NOMO-1 treated with DMSO at 0.1 percent for 48 hours (cell line): ENCODE results near the gene CLK2.
"Not testable (repeated sequence)": the region's sequence is repeated elsewhere in the genome, so short reads cannot be mapped to it uniquely, and the experiment has no call there.

Source experiments
- DNase-seq: peaks from one replicate; lab custom pipeline; 2025; ENCODE audit not compliant: unreplicated experiment; lab: John Stamatoyannopoulos, UW

Gene CLK2

DNA sequence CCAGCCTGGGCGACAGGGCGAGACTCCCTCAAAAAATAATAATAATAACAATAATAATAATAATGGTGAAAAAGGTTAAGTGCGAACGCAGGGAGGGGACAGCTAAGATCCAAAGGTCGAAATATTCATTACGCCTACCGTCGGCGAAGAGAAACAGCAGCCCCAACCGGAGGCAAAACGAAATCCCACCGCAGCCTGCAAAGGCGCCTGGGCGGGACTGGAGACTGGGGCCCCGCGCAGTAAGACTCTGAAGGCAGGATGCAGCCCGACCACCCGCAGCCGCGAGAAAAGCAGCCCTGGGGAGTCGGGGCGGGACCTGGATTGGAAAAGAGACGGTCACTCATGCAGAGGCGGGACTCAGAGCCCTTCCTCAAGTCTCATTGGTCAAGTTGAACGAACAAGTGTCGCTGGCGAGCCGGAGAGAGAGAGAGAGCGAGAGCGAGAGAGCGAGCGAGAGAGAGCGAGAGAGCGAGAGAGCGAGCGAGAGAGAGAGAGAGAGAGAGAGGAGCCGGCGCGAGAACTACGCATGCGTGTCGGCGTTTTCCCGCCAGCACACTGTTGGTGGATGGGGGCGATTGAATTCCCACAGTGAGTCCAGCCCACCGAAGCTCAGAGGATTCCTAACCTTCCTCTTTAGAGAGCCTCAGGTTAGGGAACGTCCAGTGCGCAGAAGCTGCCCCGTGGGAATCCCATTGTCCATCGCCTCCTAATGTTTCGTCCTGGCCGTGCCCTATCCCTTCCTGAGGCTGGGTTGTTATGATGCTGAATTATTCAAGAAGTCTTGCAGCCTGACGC, 28.7 kb downstream of the CLK2 start:
- peak; percentile 99 for DNase-seq

DNA sequence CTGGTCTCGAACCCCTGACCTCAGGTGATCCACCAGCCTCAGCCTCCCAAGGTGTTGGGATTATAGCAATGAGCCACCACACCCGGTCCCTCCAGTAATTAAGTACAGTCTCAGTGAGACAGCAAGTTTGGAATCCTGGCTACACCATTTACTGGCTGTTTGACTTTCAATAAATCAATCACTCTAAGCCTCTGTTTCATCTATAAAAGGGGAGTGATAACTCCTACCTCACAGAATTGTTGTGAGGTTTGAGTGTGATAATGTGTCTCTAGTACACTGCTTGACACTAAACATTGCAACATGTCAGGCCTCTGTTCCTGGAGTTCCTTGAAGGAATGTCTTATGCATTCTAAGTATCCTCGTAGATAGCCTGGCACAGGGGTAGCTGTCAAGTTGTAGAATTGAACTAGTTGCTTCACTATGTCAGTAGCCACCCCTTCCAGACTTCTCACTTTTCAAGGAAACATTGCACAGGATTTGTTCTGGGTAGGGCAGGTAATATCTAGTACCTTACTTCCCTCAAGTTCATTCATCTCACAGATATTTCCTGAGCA, 30.4 kb downstream of the CLK2 start:
- DNase-seq = no peak

DNA sequence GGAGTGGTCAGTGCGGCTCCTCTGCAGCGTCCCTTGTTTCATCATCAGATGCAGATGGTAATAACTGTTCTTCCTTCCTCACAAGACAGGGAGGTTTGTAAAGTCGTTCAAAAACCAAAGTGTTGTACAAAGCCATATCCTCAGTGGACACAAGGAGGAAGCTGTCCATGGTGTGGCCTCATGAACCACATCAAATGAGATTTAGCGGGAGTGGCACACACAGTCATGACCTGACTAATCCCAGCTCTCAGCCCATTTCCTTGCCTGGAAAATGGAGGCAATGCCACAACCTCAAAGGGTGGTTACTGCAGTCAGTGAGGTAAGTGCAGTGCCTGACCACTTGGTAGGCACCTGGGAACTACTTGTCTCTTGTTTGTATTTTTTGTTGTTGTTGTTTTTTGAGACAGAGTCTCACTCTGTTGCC, 31.5 kb downstream of the CLK2 start:
- DNase-seq = peak; percentile 77

DNA sequence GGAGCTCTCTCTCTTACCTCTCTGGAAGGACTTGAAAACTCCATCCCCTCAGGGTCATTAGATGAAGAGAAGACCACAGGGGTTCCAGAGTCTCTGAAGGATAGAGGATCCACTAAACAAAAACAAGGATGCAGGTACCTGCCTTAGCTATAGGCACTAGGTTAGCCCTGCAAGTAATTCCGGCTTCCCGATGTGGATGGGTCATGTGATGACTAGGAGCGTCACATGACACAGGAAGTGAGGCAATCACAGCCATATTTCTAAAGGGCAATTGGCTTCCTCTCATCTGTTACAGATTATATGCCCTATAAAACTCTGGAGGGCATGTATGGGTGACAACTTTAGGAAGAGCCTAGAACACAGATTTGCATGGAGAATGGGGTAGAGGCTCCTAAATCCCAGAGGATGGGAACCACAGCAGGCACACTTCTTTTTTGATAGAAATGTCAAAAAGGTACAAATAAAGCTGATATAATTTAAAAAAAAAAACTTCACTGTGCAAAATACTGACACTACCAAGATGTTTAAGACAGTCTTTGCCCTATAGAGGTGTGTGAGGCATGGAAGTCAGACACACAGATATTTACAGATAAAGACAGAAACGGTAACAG, 32.1 kb downstream of the CLK2 start:
- peak; percentile 84 for DNase-seq

DNA sequence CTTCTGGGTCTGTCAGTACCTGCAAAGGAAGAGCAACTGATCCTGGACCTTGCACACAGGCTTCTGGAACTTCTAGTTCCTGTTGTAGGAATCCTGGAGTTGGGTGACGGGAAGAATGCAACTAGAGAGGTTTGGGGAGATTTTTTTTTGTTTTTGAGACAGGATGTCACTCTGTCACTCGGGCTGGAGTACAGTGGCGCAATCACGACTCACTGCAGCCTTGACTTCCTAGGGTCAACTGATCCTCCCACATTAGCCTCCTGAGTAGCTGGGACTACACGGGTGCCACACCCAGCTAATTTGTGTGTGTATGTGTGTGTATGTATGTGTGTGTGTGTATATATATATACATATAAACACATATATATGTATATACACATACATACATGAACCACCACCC, 36.9 kb downstream of the CLK2 start:
- DNase-seq = no peak

DNA sequence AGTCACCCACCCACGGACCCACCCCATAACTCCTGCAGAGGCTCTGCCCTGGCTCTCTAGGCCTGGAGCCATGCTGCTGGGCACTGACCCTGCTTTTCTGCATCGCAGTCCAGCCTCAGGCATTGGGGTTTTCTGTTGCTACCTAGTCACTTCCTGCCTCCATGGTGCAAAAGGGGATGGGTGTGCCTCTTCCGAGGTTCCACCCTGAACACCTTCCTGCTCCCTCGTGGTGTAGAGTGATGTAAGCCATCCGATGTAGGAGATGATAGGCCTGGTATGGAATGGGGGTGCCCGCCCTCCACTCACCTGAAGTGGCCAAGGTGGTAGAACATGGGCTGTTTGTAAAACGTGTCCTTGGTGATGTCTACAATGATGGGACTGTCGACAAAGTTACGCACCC, 37.9 kb downstream of the CLK2 start:
- not testable (repeated sequence) for DNase-seq

DNA sequence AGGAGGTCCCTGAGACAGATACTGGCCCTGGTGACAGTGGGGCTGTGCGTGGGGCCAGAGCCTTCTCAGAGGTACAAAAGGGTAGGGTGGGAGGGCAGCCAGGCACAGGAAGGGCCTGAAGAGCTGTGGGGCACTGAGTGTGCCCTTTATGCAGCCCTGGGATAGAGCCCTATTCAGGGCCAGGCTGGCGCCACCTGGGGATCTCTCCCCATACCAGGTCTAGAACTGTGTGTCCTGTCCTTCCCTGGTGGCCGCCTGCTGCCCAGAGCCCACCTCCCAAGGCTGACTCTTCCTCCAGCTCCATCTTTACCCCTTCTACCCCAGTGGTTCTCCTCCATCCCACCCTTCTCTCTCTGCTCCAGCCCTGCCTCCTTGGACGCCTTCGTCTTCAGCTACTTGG, 39.8 kb downstream of the CLK2 start:
- DNase-seq = not testable (repeated sequence)

DNA sequence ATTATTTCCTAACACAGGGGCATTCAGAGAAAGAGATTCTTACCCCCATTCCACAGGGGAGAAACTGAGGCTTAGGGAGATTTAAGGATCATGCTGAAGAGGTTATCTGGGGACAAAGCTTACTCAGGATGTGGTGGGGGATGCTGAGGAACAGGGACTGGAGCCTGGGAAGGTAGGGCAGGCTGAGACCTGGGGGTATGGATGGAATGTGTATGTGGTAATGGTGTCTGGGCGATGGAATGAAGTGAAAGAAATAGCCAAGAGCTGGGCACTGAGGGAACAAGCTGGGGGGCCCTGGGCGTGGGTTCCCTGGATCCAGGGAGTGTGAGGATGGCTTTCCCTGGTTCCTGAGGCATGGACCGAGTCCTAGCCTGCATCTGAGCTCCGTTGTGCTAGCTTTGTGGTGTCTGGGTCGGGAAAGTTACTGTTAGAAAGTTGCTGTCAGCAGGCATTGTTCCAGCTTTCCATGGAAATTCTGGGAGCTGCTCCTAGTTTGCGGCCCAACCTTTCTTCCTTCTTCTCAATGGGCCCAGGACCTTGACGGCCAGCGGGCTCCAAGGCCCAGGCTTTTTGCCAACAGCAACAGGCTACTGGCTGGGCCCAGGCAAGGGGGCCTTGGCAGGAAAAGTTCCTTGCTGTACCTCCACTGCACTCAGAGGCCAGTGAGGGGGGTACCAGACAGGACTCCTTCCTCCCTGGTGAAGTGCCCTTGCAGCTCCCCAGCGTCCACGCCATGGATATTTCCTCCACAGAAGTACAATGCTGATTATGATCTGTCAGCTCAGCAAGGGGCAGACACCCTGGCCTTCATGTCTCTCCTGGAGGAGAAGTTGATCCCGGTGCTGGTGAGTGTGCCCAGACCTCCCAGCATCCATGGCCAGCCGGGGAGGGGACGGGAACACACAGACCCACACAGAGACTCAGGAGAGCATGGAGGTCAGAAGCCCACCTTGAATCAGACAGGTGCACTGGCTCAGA, 41.0 kb downstream of the CLK2 start:
- not testable (repeated sequence) for DNase-seq

DNA sequence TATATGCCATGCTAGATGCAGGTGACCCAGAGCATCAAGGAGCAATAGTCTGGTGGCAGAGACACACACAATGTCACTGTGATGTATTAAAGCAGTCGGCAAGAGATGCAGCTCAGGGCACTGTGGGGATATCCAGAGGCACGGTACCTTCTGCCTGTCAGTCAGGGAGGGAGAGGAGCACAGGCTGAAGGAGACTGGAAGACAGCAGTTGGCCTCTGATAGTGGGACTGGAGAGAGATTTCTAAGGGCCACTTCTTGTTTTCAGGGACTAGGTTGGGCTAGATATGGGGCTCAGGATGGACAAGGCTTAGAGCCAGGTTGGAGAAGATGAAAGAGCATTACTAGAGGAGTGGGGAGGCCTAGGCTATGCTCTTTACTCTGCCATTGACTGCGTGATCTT, 42.0 kb downstream of the CLK2 start:
- DNase-seq = not testable (repeated sequence)

DNA sequence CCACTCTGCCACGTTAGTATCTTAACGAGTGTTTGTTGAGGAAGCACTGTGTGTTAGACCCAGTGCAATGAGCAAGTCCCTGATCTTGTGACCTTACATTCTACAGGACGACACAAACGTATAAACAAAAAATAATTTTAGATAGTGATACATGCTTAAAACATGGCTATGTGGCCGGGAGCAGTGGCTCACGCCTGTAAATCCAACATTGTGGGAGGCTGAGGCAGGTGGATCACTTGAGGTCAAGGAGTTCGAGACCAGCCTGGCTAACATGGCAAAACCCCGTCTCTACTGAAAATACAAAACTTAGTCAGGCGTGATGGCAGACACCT, 45.2 kb downstream of the CLK2 start:
- no peak for DNase-seq

DNA sequence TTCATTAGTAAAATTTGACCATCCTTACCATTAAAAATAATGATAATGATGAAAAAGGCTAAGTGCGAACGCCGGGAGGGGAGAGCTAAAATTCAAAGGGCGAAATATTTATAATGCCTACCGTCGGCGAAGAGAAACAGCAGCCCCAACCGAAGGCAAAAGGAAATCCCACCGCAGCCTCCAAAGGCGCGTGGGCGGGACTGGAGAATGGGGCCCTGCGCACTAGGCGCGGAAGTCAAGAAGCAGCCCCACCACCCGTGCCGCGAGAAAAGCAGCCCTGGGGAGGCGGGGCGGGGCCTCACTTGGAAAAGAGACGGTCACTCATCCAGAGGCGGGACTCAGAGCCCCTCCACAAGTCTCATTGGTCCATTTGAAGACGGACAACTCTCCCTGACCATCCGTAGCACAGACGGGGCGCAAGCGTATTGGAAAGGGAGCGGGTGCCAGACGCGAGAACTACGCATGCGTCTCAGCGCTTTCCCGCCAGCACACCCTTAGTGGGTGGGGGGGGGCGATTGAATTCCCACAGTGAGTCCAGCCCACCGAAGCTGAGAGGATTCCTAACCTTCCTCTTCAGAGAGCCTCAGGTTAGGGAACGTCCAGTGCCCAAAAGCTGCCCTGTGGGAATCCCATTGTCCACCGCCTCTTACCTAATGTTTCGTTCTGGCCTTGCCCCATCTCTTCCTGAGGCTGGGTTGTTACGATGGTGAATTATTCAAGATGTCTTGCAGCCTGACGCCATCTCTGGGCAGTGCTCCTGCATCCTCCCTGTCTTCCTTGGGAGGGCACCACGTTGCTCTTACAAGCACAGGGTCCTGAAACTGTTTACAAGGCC, 45.8 kb downstream of the CLK2 start:
- DNase-seq = peak; percentile 99

DNA sequence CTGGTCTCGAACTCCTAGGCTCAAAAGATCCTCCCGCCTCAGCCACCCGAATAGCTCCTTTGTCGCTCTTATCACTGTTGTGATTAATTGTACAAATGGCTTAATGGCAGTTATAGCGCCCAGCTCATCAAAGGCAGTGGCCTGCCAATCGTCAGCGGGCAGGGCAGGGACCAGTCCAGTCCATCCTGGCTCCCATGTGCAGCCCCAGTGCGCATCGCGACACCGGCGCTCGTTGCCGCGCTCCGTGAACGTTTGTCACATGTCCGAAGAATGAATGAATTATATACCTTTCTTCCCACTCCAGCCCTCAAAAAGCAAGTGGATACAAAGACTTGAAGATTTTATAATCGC, 46.4 kb downstream of the CLK2 start:
- DNase-seq = peak; percentile 64

DNA sequence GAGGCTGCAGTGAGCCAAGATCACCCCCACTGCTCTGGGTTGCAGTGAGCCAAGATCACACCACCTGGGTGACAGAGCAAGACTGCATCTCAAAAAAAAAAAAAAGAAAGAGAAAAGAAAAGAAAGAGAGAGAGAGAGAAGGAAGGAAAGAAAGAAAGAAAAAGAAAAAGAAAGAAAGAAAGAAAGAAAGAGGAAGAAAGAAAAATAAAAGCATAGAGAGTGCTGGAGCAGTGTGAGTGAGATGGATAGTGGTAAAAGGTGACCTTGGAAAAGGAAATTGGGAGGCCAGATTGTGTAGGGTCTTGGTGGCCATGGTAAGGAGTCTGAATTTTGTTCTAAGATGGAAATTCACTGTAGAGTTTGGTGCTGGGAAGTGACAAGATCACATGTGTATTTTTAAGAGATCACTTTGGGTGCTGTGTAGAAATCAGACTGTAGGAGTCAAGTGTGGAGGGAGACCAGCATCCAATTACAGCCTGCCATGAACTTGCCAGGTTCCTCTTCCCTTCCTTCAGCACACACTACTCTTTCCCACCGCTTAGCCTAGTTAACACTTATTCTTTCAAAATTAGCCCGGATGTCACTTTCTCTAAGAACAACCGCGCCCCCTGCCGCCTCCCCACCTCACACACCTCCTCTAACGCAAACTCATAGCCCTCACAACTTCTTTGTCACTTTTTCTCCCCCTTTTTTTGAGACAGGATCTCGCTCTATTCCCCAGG, 47.0 kb downstream of the CLK2 start:
- DNase-seq = peak; percentile 96

DNA sequence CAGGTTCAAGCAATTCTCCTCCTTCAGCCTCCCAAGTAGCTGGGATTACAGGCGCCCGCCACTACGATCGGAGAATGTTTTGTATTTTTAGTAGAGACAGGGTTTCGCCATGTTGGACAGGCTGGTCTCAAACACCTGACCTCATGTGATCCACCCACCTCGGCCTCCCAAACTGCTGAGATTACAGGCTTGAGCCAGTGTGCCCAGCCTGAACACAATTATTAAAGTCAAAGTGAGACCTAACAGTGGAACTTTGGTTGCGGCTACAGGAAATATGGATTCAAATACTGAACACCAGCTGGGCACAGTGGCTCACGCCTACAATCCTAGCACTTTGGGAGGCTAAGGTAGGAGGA, 47.9 kb downstream of the CLK2 start:
- DNase-seq = not testable (repeated sequence)

DNA sequence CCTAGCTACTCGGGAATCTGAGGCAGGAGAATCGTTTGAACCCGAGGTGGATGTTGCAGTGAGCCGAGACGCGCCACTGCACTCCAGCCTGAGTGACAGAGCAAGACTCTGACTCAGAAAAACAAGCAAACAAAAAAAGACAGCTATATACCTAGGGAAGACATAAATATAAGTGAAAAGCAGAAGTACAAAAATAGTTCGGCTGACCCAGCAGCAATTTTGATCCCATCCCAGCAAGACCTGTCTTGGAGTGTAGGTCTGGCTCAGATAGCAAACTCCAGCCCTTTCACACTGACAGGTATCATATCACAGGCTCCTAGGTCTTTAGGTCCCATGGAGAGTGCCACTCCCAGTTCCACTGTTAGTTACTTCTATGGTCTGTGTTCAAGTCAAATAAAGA, 50.3 kb downstream of the CLK2 start:
- DNase-seq = peak; percentile 74

DNA sequence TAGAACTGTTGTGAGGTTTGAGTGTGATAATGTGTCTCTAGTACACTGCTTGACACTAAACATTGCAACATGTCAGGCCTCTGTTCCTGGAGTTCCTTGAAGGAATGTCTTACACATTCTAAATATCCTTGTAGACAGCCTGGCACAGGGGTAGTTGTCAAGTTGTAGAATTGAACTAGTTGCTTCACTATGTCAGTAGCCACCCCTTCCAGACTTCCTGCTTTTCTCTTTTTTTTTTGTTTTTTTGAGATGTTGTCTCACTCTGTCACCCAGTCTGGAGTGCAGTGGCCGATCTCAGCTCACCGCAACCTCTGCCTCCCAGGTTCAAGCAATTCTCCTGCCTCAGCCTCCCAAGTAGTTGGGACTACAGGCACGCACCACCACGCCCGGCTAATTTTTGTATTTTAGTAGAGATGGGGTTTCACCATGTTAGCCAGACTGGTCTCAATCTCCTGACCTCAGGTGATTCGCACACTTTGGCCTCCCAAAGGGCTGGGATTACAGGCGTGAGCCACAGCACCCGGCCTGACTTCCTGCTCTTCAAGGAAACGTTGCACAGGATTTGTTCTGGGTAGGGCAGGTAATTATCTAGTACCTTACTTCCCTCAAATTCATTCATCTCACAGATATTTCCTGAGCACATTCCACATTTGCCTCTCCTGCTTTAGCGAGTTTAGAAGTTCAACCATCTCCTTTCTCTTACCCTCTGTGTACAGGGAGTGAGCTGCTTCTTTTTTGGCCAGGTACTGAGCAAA, 52.9 kb downstream of the CLK2 start:
- DNase-seq = not testable (repeated sequence)

DNA sequence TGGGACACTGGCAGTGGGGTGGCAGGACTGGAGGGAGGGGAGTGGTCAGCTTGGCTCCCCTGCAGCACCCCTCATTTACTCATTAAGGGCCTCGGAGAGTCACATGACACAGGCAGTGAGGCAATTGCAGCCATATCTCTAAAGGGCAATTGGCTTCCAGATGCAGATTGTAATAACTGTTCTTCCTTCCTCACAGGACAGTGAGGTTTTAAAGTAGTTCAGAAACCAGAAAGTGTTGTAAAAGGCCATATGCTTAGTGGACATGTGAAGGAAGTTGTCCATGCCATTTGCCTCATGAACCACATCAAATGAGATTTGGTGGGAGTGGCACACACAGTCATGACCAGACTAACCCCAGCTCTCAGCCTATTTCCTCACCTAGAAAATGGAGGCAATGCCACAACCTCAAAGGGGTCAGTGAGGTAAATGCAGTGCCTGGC, 53.7 kb downstream of the CLK2 start:
- peak; percentile 70 for DNase-seq

DNA sequence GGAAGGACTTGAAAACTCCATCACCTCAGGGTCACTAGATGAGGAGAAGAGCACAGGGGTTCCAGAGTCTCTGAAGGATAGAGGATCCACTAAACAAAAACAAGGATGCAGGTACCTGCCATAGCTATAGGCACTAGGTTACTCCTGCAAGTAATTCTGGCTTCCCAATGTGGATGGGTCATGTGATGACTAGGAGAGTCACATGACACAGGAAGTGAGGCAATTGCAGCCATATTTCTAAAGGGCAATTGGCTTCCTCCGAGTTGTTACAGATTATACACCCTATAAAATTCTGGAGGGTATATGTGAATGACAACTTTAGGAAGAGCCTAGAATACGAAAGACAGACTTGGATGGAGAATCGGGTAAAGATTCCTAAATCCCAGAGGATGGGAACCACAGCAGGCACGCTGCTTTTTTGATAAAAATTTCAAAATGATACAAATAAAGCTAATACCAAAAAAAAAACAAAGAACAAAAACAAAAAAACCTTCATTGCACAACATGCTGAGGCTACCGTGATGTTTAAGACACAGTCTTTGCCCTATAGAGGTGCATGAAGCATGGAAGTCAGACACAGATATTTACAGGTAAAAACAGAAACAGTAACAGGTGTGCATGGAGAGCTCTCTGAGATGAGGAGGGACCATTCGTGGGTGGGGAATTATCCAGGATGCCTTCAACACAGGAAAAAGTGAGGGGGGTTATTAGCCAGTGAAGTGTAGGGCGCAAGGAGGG, 54.3 kb downstream of the CLK2 start:
- DNase-seq = peak; percentile 23
